Trophoblast cell (in vitro differentiated cells and primary cell): ENCODE data around the gene DTL.

Source experiments
- DNase-seq, 2 donors: peaks; one replicate each; pipeline ENCODE4 v3.0.0-alpha.2; 2016
- H2AFZ ChIP-seq: 2 replicates; pipeline ENCODE4 v1.6.1; 2013; ENCODE audit warnings: low read length, moderate library complexity, mild to moderate bottlenecking; ENCODE audit not compliant: insufficient read depth, poor library complexity
- H2AK5ac ChIP-seq: 2 replicates; pipeline ENCODE4 v1.6.1; 2013; ENCODE audit warnings: mild to moderate bottlenecking, low read length
- H2BK120ac ChIP-seq: 2 replicates; pipeline ENCODE4 v1.6.1; 2013; ENCODE audit warnings: low read length, mild to moderate bottlenecking, moderate library complexity; ENCODE audit not compliant: insufficient read depth, poor library complexity
- H2BK12ac ChIP-seq: 2 replicates; pipeline ENCODE4 v1.6.1; 2013; ENCODE audit warnings: mild to moderate bottlenecking, low read length, moderate library complexity
- H2BK5ac ChIP-seq: 2 replicates; pipeline ENCODE4 v1.6.1; 2013; ENCODE audit warnings: low read length, low read depth, moderate library complexity, mild to moderate bottlenecking; ENCODE audit not compliant: poor library complexity
- H3K14ac ChIP-seq: 2 replicates; pipeline ENCODE4 v1.6.1; 2013; ENCODE audit warnings: mild to moderate bottlenecking, low read length
- H3K18ac ChIP-seq: 2 replicates; pipeline ENCODE4 v1.6.1; 2013; ENCODE audit warnings: mild to moderate bottlenecking, low read length
- H3K23ac ChIP-seq: 2 replicates; pipeline ENCODE4 v1.6.1; 2013; ENCODE audit warnings: low read length
- H3K27ac ChIP-seq: 2 replicates; pipeline ENCODE4 v1.5.1; 2013; ENCODE audit warnings: low read depth, mild to moderate bottlenecking, inconsistent platforms, low read length, moderate library complexity
- H3K27me3 ChIP-seq: 2 replicates; pipeline ENCODE4 v1.6.1; 2013; ENCODE audit warnings: inconsistent platforms, mild to moderate bottlenecking, low read length, moderate library complexity; ENCODE audit not compliant: insufficient read depth
- H3K36me3 ChIP-seq, 2 experiments: 1 replicate in 1 of 2; 2 replicates in 1 of 2; pipeline ENCODE4 v1.6.1; 2013; ENCODE audit warnings: low read length in 2 of 2, mild to moderate bottlenecking in 2 of 2, moderate library complexity in 1 of 2; ENCODE audit not compliant: insufficient read depth in 2 of 2, control insufficient read depth in 1 of 2
- H3K4ac ChIP-seq: 2 replicates; pipeline ENCODE4 v1.6.1; 2013; ENCODE audit warnings: low read depth, mild to moderate bottlenecking, low read length, moderate library complexity
- H3K4me1 ChIP-seq, 2 experiments: 1 replicate in 1 of 2; 2 replicates in 1 of 2; pipeline ENCODE4 v1.6.1; 2013; ENCODE audit warnings: low read length in 2 of 2, mild to moderate bottlenecking in 2 of 2, moderate library complexity in 1 of 2; ENCODE audit not compliant: insufficient read depth in 2 of 2, control insufficient read depth in 1 of 2
- H3K4me2 ChIP-seq: 2 replicates; pipeline ENCODE4 v1.6.1; 2013; ENCODE audit warnings: inconsistent platforms, mild to moderate bottlenecking, low read length, moderate library complexity
- H3K4me3 ChIP-seq: 2 replicates; pipeline ENCODE4 v1.5.1; 2013; ENCODE audit warnings: mild to moderate bottlenecking, low read depth, low read length, inconsistent platforms
- H3K79me1 ChIP-seq: one replicate; pipeline ENCODE4 v1.6.1; 2013; ENCODE audit warnings: low read length
- H3K79me2 ChIP-seq: 2 replicates; pipeline ENCODE4 v1.6.1; 2013; ENCODE audit warnings: low read length, mild to moderate bottlenecking; ENCODE audit not compliant: control insufficient read depth, insufficient read depth, poor library complexity
- H3K9ac ChIP-seq: 2 replicates; pipeline ENCODE4 v1.6.1; 2013; ENCODE audit warnings: mild to moderate bottlenecking, low read length
- H3K9me3 ChIP-seq: 2 replicates; pipeline ENCODE4 v1.6.1; 2013; ENCODE audit warnings: low read depth, mild to moderate bottlenecking, control low read depth, inconsistent platforms, low read length; ENCODE audit not compliant: insufficient read depth
- H4K12ac ChIP-seq: 2 replicates; pipeline ENCODE4 v1.6.1; 2013; ENCODE audit warnings: low read depth, mild to moderate bottlenecking, low read length, moderate library complexity
- H4K8ac ChIP-seq: 2 replicates; pipeline ENCODE4 v1.6.1; 2013; ENCODE audit warnings: low read depth, mild to moderate bottlenecking, low read length, moderate library complexity
- H4K91ac ChIP-seq: one replicate; pipeline ENCODE4 v1.6.1; 2013; ENCODE audit warnings: low read depth, mild to moderate bottlenecking, low read length, moderate library complexity
- WGBS: extraction: QIAGEN DNeasy Blood & Tissue Kit; methylation state at CpG from one replicate; pipeline ENCODE4 v1.1.7; 2013; ENCODE audit warnings: missing lambda C conversion rate; ENCODE audit not compliant: insufficient read length, insufficient coverage; ENCODE audit errors: extremely low coverage; 5-methylcytosine and 5-hydroxymethylcytosine counted together

DTL gene

DNA sequence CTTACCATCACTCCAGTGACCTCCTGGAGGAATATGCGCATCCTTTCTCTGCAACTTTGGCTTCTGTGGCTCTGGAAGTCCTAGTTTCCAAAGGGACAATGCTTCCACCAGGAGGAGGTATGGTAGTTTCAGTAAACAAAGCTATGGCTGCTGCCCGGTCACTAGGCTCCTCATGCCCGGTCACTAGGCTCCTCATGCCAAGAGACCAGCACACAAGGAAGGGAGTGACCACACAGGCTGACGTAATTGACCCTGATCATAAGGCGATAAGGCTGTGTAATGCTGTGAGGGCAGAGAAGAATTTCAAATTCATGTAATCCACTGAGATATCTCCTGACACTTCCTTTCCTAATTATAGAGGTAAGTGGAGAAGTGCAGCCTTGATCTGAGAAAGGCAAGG, 102.9 kb downstream of the DTL start:
- peak; percentile 94 to 97 for DNase-seq
- Histone ChIP-seq H3K14ac (no peak overlapping the region), H2BK120ac (no peak overlapping the region), H3K4me2 (no peak overlapping the region), H3K9me3 (no peaks in the 10 kb centered on the region), H3K36me3 (no peaks in the 10 kb centered on the region), H4K12ac (no peak overlapping the region), H2BK5ac (no peak overlapping the region), H3K4me1 (no peaks in the 10 kb centered on the region), H3K4ac (no peak overlapping the region), H2BK12ac (no peak overlapping the region), H3K23ac (no peak overlapping the region), H4K91ac (no peak overlapping the region), H3K27me3 (no peaks in the 10 kb centered on the region), H2AK5ac (no peak overlapping the region), H3K27ac (no peak overlapping the region), H3K18ac (no peak overlapping the region), H3K9ac (peak overlapping the region; percentile 36), H3K4me3 (no peak overlapping the region), H3K79me1 (no peaks in the 10 kb centered on the region), H4K8ac (no peak overlapping the region), H2AFZ (no peak overlapping the region), H3K79me2 (no peaks in the 10 kb centered on the region)
- WGBS = no CpG with 5 or more reads among the region's 5 CpGs

- no peak overlapping the region for H2BK12ac ChIP-seq
- H3K36me3 ChIP-seq = no peaks in the 10 kb centered on the region
- no peak overlapping the region for H4K12ac ChIP-seq
- no peaks in the 10 kb centered on the region for H3K9me3 ChIP-seq
- DNase-seq = no peak
- WGBS = no CpG with 5 or more reads among the region's 3 CpGs
- H3K27me3 ChIP-seq = no peaks in the 10 kb centered on the region
- no peaks in the 10 kb centered on the region for H3K4me1 ChIP-seq
- no peak overlapping the region for H4K91ac ChIP-seq
- H3K9ac ChIP-seq = no peak overlapping the region
- H2BK5ac ChIP-seq = no peak overlapping the region
- no peak overlapping the region for H2BK120ac ChIP-seq
- no peak overlapping the region for H3K18ac ChIP-seq
- H3K4ac ChIP-seq = no peak overlapping the region
- no peak overlapping the region for H3K27ac ChIP-seq
- H3K4me3 ChIP-seq = no peak overlapping the region
- no peak overlapping the region for H2AK5ac ChIP-seq
- H3K23ac ChIP-seq = no peak overlapping the region
- H4K8ac ChIP-seq = no peak overlapping the region
- no peak overlapping the region for H2AFZ ChIP-seq
- H3K4me2 ChIP-seq = no peak overlapping the region
- no peak overlapping the region for H3K14ac ChIP-seq
- H3K79me1 ChIP-seq = no peaks in the 10 kb centered on the region
- H3K79me2 ChIP-seq = no peaks in the 10 kb centered on the region
These were observed 104.1 kb downstream of the DTL start for GRCh38 chr1:212139526-212140135.

- H2AFZ ChIP-seq = no peak overlapping the region
- DNase-seq = no peak
- H3K9ac ChIP-seq = no peak overlapping the region
- no peaks in the 10 kb centered on the region for H3K79me2 ChIP-seq
- H2AK5ac ChIP-seq = no peak overlapping the region
- no peak overlapping the region for H2BK120ac ChIP-seq
- H4K91ac ChIP-seq = no peak overlapping the region
- no peak overlapping the region for H3K14ac ChIP-seq
- H3K79me1 ChIP-seq = no peaks in the 10 kb centered on the region
- H2BK5ac ChIP-seq = no peak overlapping the region
- no peak overlapping the region for H3K27ac ChIP-seq
- H2BK12ac ChIP-seq = no peak overlapping the region
- H3K4me1 ChIP-seq = no peaks in the 10 kb centered on the region
- no peaks in the 10 kb centered on the region for H3K9me3 ChIP-seq
- no peak overlapping the region for H4K12ac ChIP-seq
- no peak overlapping the region for H3K4ac ChIP-seq
- no peaks in the 10 kb centered on the region for H3K27me3 ChIP-seq
- H3K23ac ChIP-seq = no peak overlapping the region
- no peak overlapping the region for H3K4me2 ChIP-seq
- no peak overlapping the region for H3K4me3 ChIP-seq
- no peak overlapping the region for H4K8ac ChIP-seq
- WGBS = no CpG with 5 or more reads among the region's 4 CpGs
- H3K18ac ChIP-seq = no peak overlapping the region
- no peaks in the 10 kb centered on the region for H3K36me3 ChIP-seq
These were observed 105.9 kb downstream of the DTL start for GRCh38 chr1:212141404-212141803.

DNA sequence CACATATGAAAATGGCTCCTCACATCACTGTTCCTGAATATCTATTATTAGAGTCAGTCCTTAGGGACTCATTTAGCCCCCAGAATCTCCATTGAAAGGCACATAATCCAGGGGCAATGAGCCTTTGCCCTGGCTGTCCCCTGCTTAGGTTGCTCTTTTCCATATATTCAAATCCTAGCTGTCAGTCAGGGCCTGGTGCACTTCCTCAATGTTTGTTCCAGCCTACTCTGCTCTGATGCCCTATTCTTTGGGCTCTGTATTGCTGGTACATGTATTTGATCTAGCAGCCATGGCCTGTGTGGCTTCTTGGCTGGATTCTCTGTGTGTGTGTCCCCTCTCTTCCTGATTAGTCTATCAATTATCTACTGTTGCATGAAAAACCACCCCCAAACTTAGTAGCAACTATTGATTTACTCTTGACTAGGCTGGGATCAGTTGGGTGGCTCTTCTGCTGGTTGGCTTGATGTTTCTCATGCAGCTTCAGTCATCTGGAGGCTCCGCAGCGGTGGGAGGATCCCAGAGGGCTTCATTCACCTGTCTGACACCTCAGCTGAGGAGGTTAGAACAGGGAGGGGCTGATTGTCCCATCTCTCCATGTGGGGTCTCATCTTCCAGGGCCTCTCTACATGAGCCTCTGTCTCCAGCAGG, 107.5 kb downstream of the DTL start:
- Histone ChIP-seq H3K27me3 (no peaks in the 10 kb centered on the region), H3K36me3 (no peaks in the 10 kb centered on the region), H2BK120ac (no peak overlapping the region), H3K9me3 (no peaks in the 10 kb centered on the region), H2BK5ac (no peak overlapping the region), H3K4me1 (no peaks in the 10 kb centered on the region), H2BK12ac (no peak overlapping the region), H3K79me2 (no peaks in the 10 kb centered on the region), H3K79me1 (no peaks in the 10 kb centered on the region), H4K8ac (no peak overlapping the region), H2AK5ac (no peak overlapping the region), H3K27ac (no peak overlapping the region), H4K91ac (no peak overlapping the region), H3K4me2 (no peak overlapping the region), H3K18ac (no peak overlapping the region), H3K4me3 (no peak overlapping the region), H4K12ac (no peak overlapping the region), H3K14ac (no peak overlapping the region), H3K23ac (no peak overlapping the region), H2AFZ (no peak overlapping the region), H3K9ac (no peak overlapping the region), H3K4ac (no peak overlapping the region)
- no CpG with 5 or more reads among the region's 2 CpGs for WGBS
- DNase-seq = no peak
